ENCODE data around the gene DHRS3. TPM values are rescaled to one million over a fixed set of nuclear protein-coding genes. Genes with fewer than 3 reads are reported as not detected.

DHRS3 gene
- total RNA-seq, 1 experiment from 2014 or later: 17.7 TPM

DNA sequence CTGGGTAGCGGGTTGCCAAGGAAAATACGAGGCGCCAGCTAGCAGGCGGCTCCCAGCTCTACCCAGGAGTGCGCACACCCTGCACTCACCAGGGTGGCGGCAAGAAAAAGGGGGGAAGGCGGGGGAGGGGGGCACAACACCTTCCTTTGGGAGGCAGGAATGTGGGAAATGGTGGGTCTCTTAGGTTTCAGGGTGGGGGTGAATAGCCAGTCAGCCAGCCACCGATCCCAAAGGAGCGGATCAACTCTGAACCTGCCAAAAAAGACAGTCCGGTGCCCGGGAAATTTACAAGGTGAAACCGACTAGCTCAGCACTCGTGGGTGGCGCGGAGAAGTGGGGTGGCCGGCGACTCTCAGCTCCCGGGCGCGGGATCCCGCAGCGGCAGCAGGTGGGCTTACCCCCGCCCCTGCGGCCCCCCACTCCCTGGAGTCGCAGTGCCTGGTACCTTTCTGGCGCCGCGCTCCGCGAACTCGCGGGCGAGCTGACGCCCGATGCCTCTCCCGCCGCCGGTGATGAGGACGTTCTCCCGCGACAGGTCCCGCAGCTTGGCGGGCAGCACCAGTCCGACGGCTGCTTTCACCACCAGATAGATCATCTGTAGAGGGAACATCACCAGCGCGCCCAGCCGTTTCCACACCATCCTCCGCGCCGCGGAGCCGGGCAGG lies 1.2 kb downstream of the DHRS3 start:
- no peaks in the 10 kb centered on the region for H3K36me3 ChIP-seq (replicated peaks; ENCODE audit: control insufficient read depth, insufficient read depth, low read length)
- peak overlapping the region; percentile 58 for H3K4me3 ChIP-seq (ENCODE audit: insufficient read depth, low read depth, low read length)
- peak; percentile 71 for DNase-seq
- H3K27me3 ChIP-seq (ENCODE audit: control insufficient read depth, insufficient read depth, low read length): peaks cover 4% of the 10 kb centered on the region; the same call in 1 of the 2 replicates

DNA sequence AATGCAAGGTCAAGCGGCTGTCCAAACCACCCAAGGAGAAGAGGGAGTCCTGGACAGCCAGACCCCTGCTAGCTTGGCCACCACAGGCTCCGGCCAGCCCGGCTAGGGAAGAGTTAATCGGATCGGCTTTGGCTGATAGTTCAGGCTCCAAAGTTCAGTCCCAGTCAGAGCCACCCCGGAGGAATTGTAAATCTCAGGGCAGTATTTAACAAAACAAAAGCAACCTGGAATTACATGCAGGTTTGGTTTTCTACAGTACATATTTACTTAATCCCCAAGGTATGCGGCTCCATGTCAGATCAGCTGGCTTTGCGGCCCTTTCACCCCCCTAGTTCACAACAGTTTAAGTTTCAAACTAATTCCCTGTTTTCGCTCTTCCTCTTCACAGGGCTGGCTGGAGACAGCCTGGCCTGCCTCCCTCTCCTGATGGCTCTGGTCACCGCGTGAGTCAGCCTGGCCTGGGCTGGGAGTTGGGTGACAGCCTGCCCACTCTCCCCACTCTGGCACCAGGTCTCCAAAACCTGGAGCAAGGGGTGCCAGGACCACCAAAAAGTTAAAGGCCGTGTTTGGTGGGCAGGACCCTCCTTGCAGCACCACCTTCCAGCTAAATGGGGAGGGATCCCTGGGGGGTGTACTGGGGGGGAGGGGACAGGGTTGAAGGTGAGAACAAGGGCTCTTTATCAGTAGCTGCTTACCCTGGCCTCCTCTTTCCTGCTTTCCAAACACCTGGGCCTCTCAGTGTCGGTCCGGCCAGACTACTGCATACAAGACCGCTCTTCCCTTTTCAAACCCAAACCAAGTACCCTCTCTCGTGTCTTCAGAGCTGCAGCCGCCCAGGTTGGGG lies 1.9 kb downstream of the DHRS3 start:
- peaks cover 4% of the 10 kb centered on the region; the same call in 1 of the 2 replicates for H3K27me3 ChIP-seq (ENCODE audit: control insufficient read depth, insufficient read depth, low read length)
- no peaks in the 10 kb centered on the region for H3K36me3 ChIP-seq (replicated peaks; ENCODE audit: control insufficient read depth, insufficient read depth, low read length)
- peak; percentile 84 for DNase-seq
- H3K4me3 ChIP-seq (ENCODE audit: insufficient read depth, low read depth, low read length): peak overlapping the region; percentile 58

DNA sequence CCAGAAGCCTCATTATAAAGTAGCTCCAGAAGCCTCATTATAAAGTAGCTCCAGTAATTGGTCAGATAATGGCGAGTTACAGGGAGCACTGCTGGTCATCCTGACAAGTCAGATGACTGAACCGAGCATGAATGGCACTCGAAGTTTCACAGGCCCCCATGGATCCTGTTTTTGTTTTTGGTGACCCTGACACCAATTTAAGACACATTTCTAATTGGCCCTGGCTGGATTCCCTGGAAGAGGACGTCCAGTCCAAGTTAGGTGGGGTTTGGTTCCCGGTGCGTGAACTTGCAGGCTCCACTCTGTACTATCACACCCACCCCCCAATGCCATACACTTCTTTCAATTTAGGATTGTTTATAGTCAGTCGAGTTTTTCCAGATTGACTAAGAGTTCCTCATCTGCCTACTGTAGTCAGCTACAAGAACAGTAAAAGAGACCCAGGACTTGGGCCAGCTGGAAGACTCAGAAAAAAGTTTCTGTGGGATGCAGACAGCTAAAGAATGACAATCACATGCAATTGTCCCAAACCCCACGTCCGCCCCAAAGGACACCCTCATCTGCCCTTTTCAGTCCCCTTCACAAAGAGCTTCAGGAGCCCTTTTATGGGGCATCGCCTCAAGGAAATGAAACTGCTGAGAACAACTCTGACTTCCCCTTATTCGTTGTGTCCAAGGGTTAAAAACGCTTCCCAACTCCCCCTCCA lies 2.7 kb downstream of the DHRS3 start:
- DNase-seq: no peak
- Histone ChIP-seq H3K27me3 (ENCODE audit: control insufficient read depth, insufficient read depth, low read length) (peaks cover 4% of the 10 kb centered on the region; the same call in 1 of the 2 replicates), H3K4me3 (ENCODE audit: insufficient read depth, low read depth, low read length) (peak overlapping the region; percentile 58), H3K36me3 (replicated peaks; ENCODE audit: control insufficient read depth, insufficient read depth, low read length) (no peaks in the 10 kb centered on the region)

DNA sequence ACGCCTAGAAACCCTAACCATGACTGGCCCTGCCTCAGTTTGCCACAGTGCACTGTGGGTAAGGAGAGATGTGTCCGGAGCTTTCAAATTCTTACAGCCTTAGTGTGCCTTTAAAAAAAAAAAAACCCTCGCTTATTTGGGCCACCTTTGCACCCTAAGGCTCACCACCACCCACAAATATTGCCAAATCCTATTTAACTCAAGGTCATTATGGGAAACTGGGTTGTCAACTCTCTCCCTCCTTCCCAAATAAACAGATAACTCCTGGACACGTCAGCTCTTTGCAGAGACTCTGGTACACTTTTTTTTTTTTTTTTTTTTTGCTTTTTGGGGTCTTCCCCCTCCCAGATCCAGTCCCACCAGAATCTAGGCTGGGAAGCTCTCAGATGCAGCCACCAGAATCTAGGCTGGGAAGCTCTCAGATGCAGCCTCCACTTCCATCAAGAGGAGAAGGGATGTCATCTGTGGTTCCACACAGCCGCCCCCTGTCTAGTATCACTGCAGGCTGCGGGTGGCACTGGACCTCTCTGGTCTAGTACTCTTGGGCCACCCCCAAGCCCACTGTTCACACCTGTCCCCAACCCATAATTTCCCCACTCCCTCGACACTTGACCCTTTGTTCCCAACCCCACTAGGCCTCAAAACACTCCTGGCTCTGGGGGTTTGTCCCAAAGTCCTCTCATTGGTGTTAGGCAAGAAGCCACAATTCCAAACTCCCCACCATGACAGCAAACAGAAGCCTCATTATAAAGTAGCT lies 3.4 kb downstream of the DHRS3 start:
- no peaks in the 10 kb centered on the region; the same call in 1 of the 2 replicates for H3K36me3 ChIP-seq (replicated peaks; ENCODE audit: control insufficient read depth, insufficient read depth, low read length)
- no peak for DNase-seq
- peaks cover 4% of the 10 kb centered on the region; the same call in 1 of the 2 replicates for H3K27me3 ChIP-seq (ENCODE audit: control insufficient read depth, insufficient read depth, low read length)
- no peak overlapping the region for H3K4me3 ChIP-seq (ENCODE audit: insufficient read depth, low read depth, low read length)

DNA sequence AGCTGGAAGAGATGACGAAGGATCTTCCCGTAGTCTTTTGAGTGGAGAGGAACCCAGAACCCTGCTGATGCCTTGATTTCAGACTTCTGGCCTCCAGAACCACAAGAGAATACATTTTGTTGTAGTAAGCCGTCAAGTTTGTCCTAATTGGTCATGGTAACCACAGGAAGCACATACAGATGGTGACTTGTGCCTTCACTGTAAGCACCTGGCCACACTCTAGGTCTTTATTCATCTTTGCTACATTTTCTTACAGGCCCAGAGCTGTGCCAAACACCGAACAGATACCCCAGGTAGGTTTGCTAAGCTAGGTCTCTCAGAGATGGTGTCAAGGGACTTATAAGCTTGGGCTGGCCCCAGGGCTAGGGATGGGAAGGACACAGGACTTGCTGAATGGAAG lies 4.8 kb downstream of the DHRS3 start:
- DNase-seq: no peak
- Histone ChIP-seq H3K36me3 (replicated peaks; ENCODE audit: control insufficient read depth, insufficient read depth, low read length) (peaks cover 1% of the 10 kb centered on the region), H3K4me3 (ENCODE audit: insufficient read depth, low read depth, low read length) (no peak overlapping the region), H3K27me3 (ENCODE audit: control insufficient read depth, insufficient read depth, low read length) (peaks cover 2% of the 10 kb centered on the region; the same call in 1 of the 2 replicates)

DNA sequence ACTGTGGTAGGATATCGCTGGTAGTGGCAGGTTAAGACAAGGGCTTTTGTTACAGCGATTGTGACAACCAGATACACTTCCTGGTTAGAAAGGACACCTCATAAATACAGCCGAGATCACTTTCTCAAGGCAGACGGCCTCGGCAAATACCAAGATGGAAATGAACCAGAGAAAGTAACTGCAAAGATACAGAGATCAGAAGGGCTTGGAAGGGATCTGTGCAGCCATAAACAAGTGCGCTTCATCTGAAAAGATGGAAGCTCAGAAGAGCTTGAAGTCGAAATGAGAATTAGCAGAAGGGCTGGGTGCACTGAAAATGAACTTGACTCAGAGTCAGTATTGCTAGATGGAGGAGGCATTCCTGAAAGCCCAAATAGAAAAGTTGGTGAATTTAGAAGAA lies 7.1 kb downstream of the DHRS3 start:
- no peaks in the 10 kb centered on the region; the same call in 1 of the 2 replicates for H3K27me3 ChIP-seq (ENCODE audit: control insufficient read depth, insufficient read depth, low read length)
- DNase-seq: no peak
- peaks cover 1% of the 10 kb centered on the region for H3K36me3 ChIP-seq (replicated peaks; ENCODE audit: control insufficient read depth, insufficient read depth, low read length)
- no peak overlapping the region for H3K4me3 ChIP-seq (ENCODE audit: insufficient read depth, low read depth, low read length)

DNA sequence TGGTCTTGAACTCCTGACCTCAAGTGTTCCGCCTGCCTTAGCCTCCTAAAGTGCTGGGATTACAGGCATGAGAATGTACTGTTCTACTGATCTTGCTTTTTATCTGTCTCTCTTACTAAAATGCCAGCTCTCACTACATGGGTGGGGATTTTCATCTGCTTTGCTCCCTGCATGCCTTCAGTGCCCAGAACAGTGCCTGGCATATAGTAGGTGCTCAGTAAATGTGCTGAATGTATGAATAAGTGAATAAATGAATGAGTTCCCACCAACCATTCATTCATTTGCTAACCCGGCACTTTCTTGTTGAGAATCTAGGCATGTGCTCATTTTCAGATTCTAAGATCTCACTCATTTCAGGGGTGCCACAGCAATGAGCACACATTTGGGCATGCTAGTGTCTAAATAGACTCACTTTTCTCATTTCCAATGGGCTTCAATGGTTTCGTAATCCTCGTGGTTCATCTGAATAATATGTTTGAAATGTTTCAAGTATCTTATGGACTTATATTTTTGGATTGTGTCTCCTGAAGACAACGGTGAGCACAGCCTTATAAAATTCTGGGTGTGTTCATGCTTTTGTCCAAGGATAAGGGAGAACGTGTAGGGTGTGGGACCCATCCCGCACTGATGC lies 7.6 kb downstream of the DHRS3 start:
- Histone ChIP-seq H3K27me3 (ENCODE audit: control insufficient read depth, insufficient read depth, low read length) (no peaks in the 10 kb centered on the region; the same call in 1 of the 2 replicates), H3K36me3 (replicated peaks; ENCODE audit: control insufficient read depth, insufficient read depth, low read length) (peaks cover 1% of the 10 kb centered on the region), H3K4me3 (ENCODE audit: insufficient read depth, low read depth, low read length) (no peak overlapping the region)
- DNase-seq: no peak

DNA sequence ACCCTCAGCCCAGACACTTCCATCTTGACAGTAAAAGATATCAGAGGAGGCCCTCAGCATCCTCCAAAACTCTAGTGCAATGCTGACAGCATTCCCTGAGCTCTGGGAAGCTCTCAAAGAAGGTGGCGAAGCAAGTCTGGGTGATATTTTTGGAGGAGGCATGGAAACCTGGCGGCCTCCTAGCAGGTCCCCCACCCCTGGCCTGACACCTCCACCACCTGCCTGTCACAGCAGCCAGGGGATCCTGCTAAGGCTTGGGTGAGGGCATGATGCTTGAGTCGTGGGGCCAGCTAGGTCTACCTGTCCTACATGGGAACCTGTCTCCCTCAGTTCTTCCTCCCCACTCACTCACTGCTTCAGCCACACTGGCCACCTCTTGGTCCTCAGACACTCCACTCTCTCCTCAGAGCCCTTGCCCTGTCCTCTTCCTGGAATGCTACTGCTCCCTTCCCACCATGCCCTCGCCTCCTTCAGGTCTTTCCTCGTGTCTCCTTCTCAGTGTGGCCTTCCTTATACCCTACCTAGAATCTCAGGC lies 8.5 kb downstream of the DHRS3 start:
- H3K4me3 ChIP-seq (ENCODE audit: insufficient read depth, low read depth, low read length): no peak overlapping the region
- H3K27me3 ChIP-seq (ENCODE audit: control insufficient read depth, insufficient read depth, low read length): no peaks in the 10 kb centered on the region; the same call in 1 of the 2 replicates
- DNase-seq: peak; percentile 16
- peaks cover 1% of the 10 kb centered on the region for H3K36me3 ChIP-seq (replicated peaks; ENCODE audit: control insufficient read depth, insufficient read depth, low read length)

DNA sequence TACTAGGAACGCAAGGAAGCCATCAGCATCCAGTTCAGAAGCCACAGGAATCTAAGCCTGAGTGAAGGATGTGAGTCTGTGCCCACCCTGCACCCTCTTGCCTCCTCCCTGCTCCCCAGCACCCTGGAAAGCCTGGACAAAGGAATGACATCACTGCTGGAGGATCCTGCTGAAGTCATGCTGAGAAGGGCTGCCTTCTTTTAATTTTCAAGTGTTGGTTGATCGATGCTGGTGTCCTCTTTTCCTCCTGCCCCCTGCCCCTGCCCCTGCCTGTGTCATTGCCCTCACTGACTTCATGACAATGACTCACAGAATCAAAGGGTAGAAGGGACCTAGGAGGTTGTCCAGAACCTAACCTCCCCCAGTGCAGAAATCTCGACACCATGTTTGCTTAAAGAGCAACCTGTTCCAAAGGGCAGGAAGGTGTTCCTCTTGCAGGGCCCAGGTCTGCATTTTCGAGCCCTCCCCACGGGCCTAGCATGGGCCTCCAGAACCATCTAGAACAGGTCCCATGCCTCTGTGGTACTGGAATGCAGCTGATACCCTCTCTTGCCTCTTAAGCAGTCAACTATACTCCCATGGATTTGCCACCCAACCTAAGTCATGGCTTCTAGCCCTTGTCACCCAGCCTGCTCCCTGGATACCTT lies 9.6 kb downstream of the DHRS3 start:
- H3K27me3 ChIP-seq (ENCODE audit: control insufficient read depth, insufficient read depth, low read length): no peaks in the 10 kb centered on the region
- peak; percentile 30 for DNase-seq

DNA sequence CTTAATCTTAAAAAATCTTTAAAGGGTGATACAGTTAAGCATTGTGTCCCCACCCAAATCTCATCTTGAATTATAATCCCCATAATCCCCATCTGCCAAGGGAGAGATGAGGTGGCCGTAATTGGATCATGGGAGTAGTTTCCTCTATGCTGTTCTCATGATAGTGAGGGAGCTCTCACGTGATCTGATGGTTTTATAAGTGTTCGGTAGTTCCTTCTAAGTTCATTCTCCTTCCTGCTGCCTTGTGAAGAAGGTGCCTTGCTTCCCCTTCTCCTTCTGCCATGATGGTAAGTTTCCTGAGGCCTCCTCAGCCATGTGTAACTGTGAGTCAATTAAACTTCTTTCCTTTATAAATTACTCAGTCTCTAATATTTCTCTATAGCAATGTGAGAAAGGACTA lies 10.7 kb downstream of the DHRS3 start:
- Histone ChIP-seq H3K27me3 (ENCODE audit: control insufficient read depth, insufficient read depth, low read length) (no peaks in the 10 kb centered on the region; the same call in 1 of the 2 replicates), H3K4me3 (ENCODE audit: insufficient read depth, low read depth, low read length) (no peak overlapping the region), H3K36me3 (replicated peaks; ENCODE audit: control insufficient read depth, insufficient read depth, low read length) (peaks cover 1% of the 10 kb centered on the region)
- no peak for DNase-seq

More for the DNA sequence above, 9.6 kb downstream of the DHRS3 start:
- Histone ChIP-seq H3K4me3 (ENCODE audit: insufficient read depth, low read depth, low read length) (no peak overlapping the region), H3K36me3 (replicated peaks; ENCODE audit: control insufficient read depth, insufficient read depth, low read length) (peaks cover 1% of the 10 kb centered on the region)

DNA sequence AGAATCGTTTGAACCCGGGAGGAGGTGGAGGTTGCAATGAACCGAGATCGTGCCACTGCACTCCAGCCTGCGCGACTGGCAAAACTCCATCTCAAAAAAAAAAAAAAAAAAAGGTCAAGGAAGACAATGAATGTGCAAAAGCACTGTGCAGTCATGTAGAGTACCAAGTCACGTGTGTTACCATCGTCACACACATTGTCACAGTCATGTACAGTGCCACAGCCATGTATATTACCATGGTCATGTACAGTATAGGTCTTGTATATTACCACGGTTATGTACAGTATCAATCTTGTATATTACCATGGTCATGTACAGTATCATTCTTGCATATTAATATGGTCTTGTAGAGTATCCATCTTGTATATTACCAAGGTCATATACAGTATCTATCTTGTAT lies 13.0 kb downstream of the DHRS3 start:
- Histone ChIP-seq H3K36me3 (replicated peaks; ENCODE audit: control insufficient read depth, insufficient read depth, low read length) (peaks cover 1% of the 10 kb centered on the region), H3K4me3 (ENCODE audit: insufficient read depth, low read depth, low read length) (no peak overlapping the region), H3K27me3 (ENCODE audit: control insufficient read depth, insufficient read depth, low read length) (no peaks in the 10 kb centered on the region; the same call in 1 of the 2 replicates)
- DNase-seq: no peak

DNA sequence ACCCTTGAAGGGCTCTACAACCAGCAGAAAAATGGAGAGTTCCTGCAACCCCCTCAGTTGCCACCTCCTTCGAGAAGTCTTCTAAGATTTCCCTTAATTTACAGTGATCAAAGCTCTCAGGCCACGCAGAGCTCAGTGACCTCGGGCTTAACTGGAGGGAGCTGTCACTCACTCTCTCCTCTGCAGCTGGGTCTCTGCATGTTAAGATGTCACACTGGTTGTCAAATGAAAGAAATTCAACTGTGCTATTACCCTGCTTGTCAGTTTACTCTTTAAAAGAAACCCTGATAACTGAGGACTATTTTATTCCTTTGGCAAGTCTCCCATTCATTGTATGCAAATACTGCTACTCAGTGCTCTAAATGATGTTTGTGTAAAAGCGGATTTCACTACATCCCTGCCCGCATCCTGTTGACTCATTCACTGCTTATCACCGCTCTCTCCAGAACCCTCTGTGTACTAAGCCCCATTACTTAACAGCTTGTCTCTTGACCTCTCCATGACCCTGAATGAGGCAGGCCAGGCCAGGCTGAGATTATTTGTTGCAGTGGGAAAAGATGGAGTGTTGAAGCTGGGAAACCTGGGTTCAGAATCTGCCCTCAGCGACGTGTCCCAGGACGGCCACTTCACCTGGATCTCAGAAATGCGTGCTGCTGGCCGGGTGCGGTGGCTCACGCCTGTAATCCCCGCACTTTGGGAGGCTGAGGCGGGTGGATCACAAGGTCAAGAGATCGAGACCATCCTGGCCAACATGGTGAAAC lies 13.7 kb downstream of the DHRS3 start:
- H3K4me3 ChIP-seq (ENCODE audit: insufficient read depth, low read depth, low read length): no peak overlapping the region
- H3K27me3 ChIP-seq (ENCODE audit: control insufficient read depth, insufficient read depth, low read length): no peaks in the 10 kb centered on the region; the same call in 1 of the 2 replicates
- H3K36me3 ChIP-seq (replicated peaks; ENCODE audit: control insufficient read depth, insufficient read depth, low read length): peaks cover 1% of the 10 kb centered on the region; the same call in 1 of the 2 replicates
- peak; percentile 46 for DNase-seq

Measured in H7 (cell line).